Measurements from ENCODE around the gene DNAI2. TPM values are rescaled to one million over a fixed set of nuclear protein-coding genes. Genes with fewer than 3 reads are reported as not detected.

Gene DNAI2
- not detected for total RNA-seq

GRCh38 chr17:74274060-74274708 lies at the start of gene DNAI2:
Gene DNAI2 (plus strand): TSS chr17:74274234. CDS start chr17:74281818, 7,584 bp downstream.
- no peak for DNase-seq

GRCh38 chr17:74224959-74225725 lies 48.9 kb upstream of the DNAI2 start:
- DNase-seq, result no peak

GRCh38 chr17:74226252-74226651 lies 47.8 kb upstream of the DNAI2 start:
- DNase-seq, result no peak

- DNase-seq, result no peak
Measured at GRCh38 chr17:74227271-74228080, 46.6 kb upstream of the DNAI2 start.

GRCh38 chr17:74228306-74228978 lies 45.6 kb upstream of the DNAI2 start:
- DNase-seq, result peak; percentile 68

GRCh38 chr17:74230896-74231295 lies 43.1 kb upstream of the DNAI2 start:
- no peak for DNase-seq

- no peak for DNase-seq
Measured at GRCh38 chr17:74231928-74232907, 41.8 kb upstream of the DNAI2 start.

GRCh38 chr17:74233937-74234336 lies 40.1 kb upstream of the DNAI2 start:
- no peak for DNase-seq

GRCh38 chr17:74234486-74234885 lies 39.5 kb upstream of the DNAI2 start:
- DNase-seq, result no peak

- no peak for DNase-seq
Measured at GRCh38 chr17:74235040-74235581, 38.9 kb upstream of the DNAI2 start.

- DNase-seq, result no peak
Measured at GRCh38 chr17:74235911-74236371, 38.1 kb upstream of the DNAI2 start.

- no peak for DNase-seq
Measured at GRCh38 chr17:74237321-74237720, 36.7 kb upstream of the DNAI2 start.

- peak; percentile 64 for DNase-seq
Measured at GRCh38 chr17:74239172-74239571, 34.9 kb upstream of the DNAI2 start.

GRCh38 chr17:74240618-74241205 lies 33.3 kb upstream of the DNAI2 start:
- peak; percentile 94 for DNase-seq

GRCh38 chr17:74241431-74241830 lies 32.6 kb upstream of the DNAI2 start:
- no peak for DNase-seq

GRCh38 chr17:74241847-74242246 lies 32.2 kb upstream of the DNAI2 start:
- DNase-seq, result no peak

GRCh38 chr17:74243013-74243755 lies 30.9 kb upstream of the DNAI2 start:
- no peak for DNase-seq

- DNase-seq, result no peak
Measured at GRCh38 chr17:74244128-74244527, 29.9 kb upstream of the DNAI2 start.

- no peak for DNase-seq
Measured at GRCh38 chr17:74244548-74244947, 29.5 kb upstream of the DNAI2 start.
